OCI-LY3 (cell line): ENCODE measurements around the gene PDYN.

Experiments used
- CTCF ChIP-seq: fragments of 200-600, 300-600 bp; sonication (generic); IDR thresholded peaks from 2 replicates; pipeline ENCODE4 v1.5.1; 2014; ENCODE audit warnings: antibody characterized with exemption, low read length, low read depth
- EZH2phosphoT487 ChIP-seq: fragments of 200-600 bp; shearing (Covaris generic); IDR thresholded peaks from 2 replicates; pipeline ENCODE4 v1.6.1; 2018; ENCODE audit warnings: antibody characterized with exemption, mixed run types, low read depth

GRCh38 chr20:2026004-2026403, 32.1 kb upstream of the PDYN start:
- no peak for TF ChIP-seq CTCF
- TF ChIP-seq EZH2phosphoT487, result no peak
